GM12801 (cell line): ENCODE results near the gene FNTB.

Source experiments
- CTCF ChIP-seq: IDR thresholded peaks from one replicate; pipeline ENCODE4 v1.5.1; 2011; ENCODE audit warnings: control low read depth; ENCODE audit not compliant: insufficient read length; ENCODE audit errors: extremely low read depth

FNTB gene

DNA sequence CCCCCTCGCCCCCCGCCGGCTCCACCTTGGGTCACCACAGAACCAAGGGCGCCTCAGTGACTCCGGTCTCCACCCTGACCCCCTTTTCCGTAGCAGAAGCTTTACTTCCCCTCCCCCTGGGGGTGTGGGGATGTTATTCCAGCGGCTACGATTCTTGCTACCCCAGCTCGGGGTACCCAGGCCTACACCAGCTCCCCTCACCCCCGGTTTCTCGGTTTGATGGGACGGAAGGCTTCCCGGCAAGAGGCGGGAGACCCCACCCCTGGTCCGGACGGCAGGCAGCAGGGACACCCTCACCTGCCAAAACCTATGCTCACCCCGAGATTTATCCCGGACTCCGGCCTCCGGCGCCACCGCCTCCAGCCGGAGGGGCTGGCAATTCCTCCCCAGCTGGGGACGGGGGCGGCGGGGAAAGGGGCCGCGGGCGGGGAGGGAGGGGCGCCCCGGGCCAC lies 15.2 kb upstream of the FNTB start:
- TF ChIP-seq CTCF = no peak

DNA sequence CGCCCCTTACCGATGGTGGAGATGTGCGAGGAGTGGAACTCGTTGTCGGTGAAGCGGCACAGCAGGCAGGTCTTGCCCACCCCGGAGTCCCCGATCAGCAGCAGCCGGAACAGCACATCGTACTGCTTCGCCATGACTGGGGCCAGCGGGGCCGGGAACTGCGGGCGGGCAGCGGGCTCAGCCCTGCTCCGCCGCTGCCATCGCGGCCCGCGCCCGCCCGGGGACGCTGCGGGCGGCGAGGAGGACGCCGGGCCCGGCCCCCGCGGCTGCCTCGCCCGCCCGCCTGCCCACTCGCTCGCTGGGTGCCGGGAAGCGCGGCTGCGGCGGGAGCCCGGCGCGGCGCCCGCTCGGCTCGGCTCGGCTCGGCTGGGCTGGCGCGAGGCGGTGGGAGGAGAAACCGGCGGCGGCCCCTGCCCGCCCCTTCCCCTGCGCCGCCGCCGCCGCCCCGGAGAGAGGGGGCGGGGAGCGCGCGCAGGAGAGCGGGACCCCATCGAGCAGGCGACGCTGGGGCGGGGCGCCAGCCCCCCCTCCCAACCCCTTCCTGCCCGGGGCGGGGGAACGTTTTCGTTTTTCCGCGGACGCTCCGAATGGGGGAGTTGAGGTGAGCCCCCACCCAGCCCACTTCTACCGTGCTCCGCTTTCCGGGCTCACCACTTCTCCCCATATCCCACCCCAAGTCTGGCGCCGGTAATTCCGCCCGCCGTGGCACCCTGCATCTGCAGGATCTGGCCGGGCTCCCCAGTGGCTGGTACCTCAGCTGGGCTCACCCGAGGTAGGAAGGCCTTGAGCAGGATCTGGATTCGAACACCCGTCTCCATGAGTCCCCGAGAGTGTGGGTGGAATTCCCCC lies 14.5 kb upstream of the FNTB start, which contains the start of gene RAB15:
RAB15 (minus strand) TSS at position 394 of the 849 bp plus-strand sequence; CDS start at position 134, 260 bp downstream.
- TF ChIP-seq CTCF = no peak

- no peak for TF ChIP-seq CTCF
Observed at GRCh38 chr14:64973026-64973442, 13.7 kb upstream of the FNTB start.

- no peak for TF ChIP-seq CTCF
Observed at GRCh38 chr14:64973826-64974225, 12.9 kb upstream of the FNTB start.

GRCh38 chr14:64974563-64974962 lies 12.1 kb upstream of the FNTB start:
- TF ChIP-seq CTCF = no peak

- TF ChIP-seq CTCF = no peak
Observed at GRCh38 chr14:64979336-64980074, 7.2 kb upstream of the FNTB start.

- no peak for TF ChIP-seq CTCF
Observed at GRCh38 chr14:64983439-64984310, 3.0 kb upstream of the FNTB start.
